Stromal cell of bone marrow (primary cell): ENCODE data around the gene ENDOV.

Experiments
- DNase-seq: peaks from one replicate; pipeline ENCODE4 v3.0.0-alpha.2; 2012; ENCODE audit warnings: low read depth

Gene ENDOV

GRCh38 chr17:80468242-80468641 is 53.3 kb downstream of the ENDOV start:
- DNase-seq: no peak

GRCh38 chr17:80468781-80469493 is 54.0 kb downstream of the ENDOV start:
- DNase-seq: no peak

GRCh38 chr17:80469667-80470066 is 54.7 kb downstream of the ENDOV start:
- DNase-seq: no peak

- no peak for DNase-seq
These were observed 55.6 kb downstream of the ENDOV start for GRCh38 chr17:80470603-80471002.

- no peak for DNase-seq
These were observed 57.0 kb downstream of the ENDOV start for GRCh38 chr17:80471922-80472321.

- no peak for DNase-seq
These were observed 58.0 kb downstream of the ENDOV start for GRCh38 chr17:80472996-80473395.

- DNase-seq: no peak
These were observed 58.7 kb downstream of the ENDOV start for GRCh38 chr17:80473701-80474100.

- no peak for DNase-seq
These were observed 59.4 kb downstream of the ENDOV start for GRCh38 chr17:80474231-80474960.

- DNase-seq: no peak
These were observed 60.3 kb downstream of the ENDOV start for GRCh38 chr17:80474961-80475909.

- no peak for DNase-seq
These were observed 61.2 kb downstream of the ENDOV start, which contains the start of gene NPTX1 for GRCh38 chr17:80475910-80476876. NPTX1 (minus strand) TSS chr17:80476607; CDS start chr17:80476446, 161 bp downstream.

- DNase-seq: no peak
These were observed 62.1 kb downstream of the ENDOV start for GRCh38 chr17:80476877-80477646.

- DNase-seq: no peak
These were observed 62.9 kb downstream of the ENDOV start for GRCh38 chr17:80477647-80478478.

- DNase-seq: no peak
These were observed 63.7 kb downstream of the ENDOV start for GRCh38 chr17:80478487-80479245.

GRCh38 chr17:80479246-80479566 is 64.2 kb downstream of the ENDOV start:
- no peak for DNase-seq

GRCh38 chr17:80480248-80480647 is 65.3 kb downstream of the ENDOV start:
- no peak for DNase-seq

GRCh38 chr17:80481284-80482057 is 66.5 kb downstream of the ENDOV start:
- DNase-seq: no peak

GRCh38 chr17:80482058-80482318 is 67.0 kb downstream of the ENDOV start:
- DNase-seq: no peak

GRCh38 chr17:80482555-80483308 is 67.8 kb downstream of the ENDOV start:
- no peak for DNase-seq
